Activated CD4-positive, CD25-positive, alpha-beta regulatory T cell treated with anti-CD3 and anti-CD28 coated beads, Interleukin-2, amount 50 U/mL, for 72 hours (primary cell): ENCODE data around the gene ISYNA1.

Experiments
- DNase-seq: peaks from one replicate; pipeline ENCODE4 v3.0.0; 2021

The ISYNA1 gene

GRCh38 chr19:18466354-18466753 is 28.4 kb upstream of the ISYNA1 start:
- no peak for DNase-seq

- no peak for DNase-seq
Observed at GRCh38 chr19:18465964-18466339, 28.0 kb upstream of the ISYNA1 start.

- DNase-seq = no peak
Observed at GRCh38 chr19:18465214-18465963, 27.5 kb upstream of the ISYNA1 start.

- DNase-seq = no peak
Observed at GRCh38 chr19:18464646-18465045, 26.7 kb upstream of the ISYNA1 start.

GRCh38 chr19:18461471-18461870 is 23.5 kb upstream of the ISYNA1 start:
- no peak for DNase-seq

GRCh38 chr19:18460900-18461299 is 23.0 kb upstream of the ISYNA1 start:
- no peak for DNase-seq

GRCh38 chr19:18457483-18458331 is 19.8 kb upstream of the ISYNA1 start:
- DNase-seq = no peak

GRCh38 chr19:18456974-18457373 is 19.0 kb upstream of the ISYNA1 start:
- DNase-seq = no peak

GRCh38 chr19:18456279-18456678 is 18.3 kb upstream of the ISYNA1 start:
- DNase-seq = no peak

GRCh38 chr19:18453269-18454024 is 15.5 kb upstream of the ISYNA1 start:
- no peak for DNase-seq

- DNase-seq = no peak
Observed at GRCh38 chr19:18452386-18452785, 14.5 kb upstream of the ISYNA1 start.

GRCh38 chr19:18450931-18451836 is 13.3 kb upstream of the ISYNA1 start:
- peak; percentile 96 for DNase-seq

GRCh38 chr19:18450021-18450930 is 12.3 kb upstream of the ISYNA1 start:
- DNase-seq = no peak

- DNase-seq = no peak
Observed at GRCh38 chr19:18449552-18449951, 11.6 kb upstream of the ISYNA1 start.

GRCh38 chr19:18446811-18447359 is 9.0 kb upstream of the ISYNA1 start:
- no peak for DNase-seq

- DNase-seq = no peak
Observed at GRCh38 chr19:18446145-18446810, 8.3 kb upstream of the ISYNA1 start.

- DNase-seq = no peak
Observed at GRCh38 chr19:18445262-18445948, 7.5 kb upstream of the ISYNA1 start.

GRCh38 chr19:18444513-18444912 is 6.6 kb upstream of the ISYNA1 start:
- no peak for DNase-seq

GRCh38 chr19:18443831-18444230 is 5.9 kb upstream of the ISYNA1 start:
- no peak for DNase-seq

- no peak for DNase-seq
Observed at GRCh38 chr19:18443406-18443805, 5.5 kb upstream of the ISYNA1 start.
